Measurements from ENCODE around the gene PSMB8. TPM values are rescaled to one million over a fixed set of nuclear protein-coding genes. Genes with fewer than 3 reads are reported as not detected.

The PSMB8 gene
- total RNA-seq, 1 experiment from 2014 or later = 166 TPM

Other genes starting within 250 kb of the PSMB8 start
- gene HLA-DQA1, start 206.6 kb downstream of the PSMB8 start, total RNA-seq (2014; rRNA removed; shearing (Covaris generic); ENCODE audit: low replicate concordance) = not detected in 2 replicates
- gene HLA-DQB1, start 177.4 kb downstream of the PSMB8 start, total RNA-seq (2014; rRNA removed; shearing (Covaris generic); ENCODE audit: low replicate concordance) = not detected in 2 replicates
- not detected in 2 replicates for gene HLA-DQA2, start 102.7 kb downstream of the PSMB8 start, total RNA-seq (2014; rRNA removed; shearing (Covaris generic); ENCODE audit: low replicate concordance)
- gene HLA-DQB2, start 80.5 kb downstream of the PSMB8 start, total RNA-seq (2014; rRNA removed; shearing (Covaris generic); ENCODE audit: low replicate concordance) = not detected in 2 replicates
- gene HLA-DOB, start 27.0 kb downstream of the PSMB8 start, total RNA-seq (2014; rRNA removed; shearing (Covaris generic); ENCODE audit: low replicate concordance) = 1.8 and 8.2 TPM in 2 replicates
- gene TAP2, start 5.3 kb downstream of the PSMB8 start, total RNA-seq (2014; rRNA removed; shearing (Covaris generic); ENCODE audit: low replicate concordance) = 87.2 and 112 TPM in 2 replicates
- gene TAP1, start 9.7 kb upstream of the PSMB8 start, total RNA-seq (2014; rRNA removed; shearing (Covaris generic); ENCODE audit: low replicate concordance) = 84.9 and 115 TPM in 2 replicates
- gene PSMB9, start 10.1 kb upstream of the PSMB8 start, total RNA-seq (2014; rRNA removed; shearing (Covaris generic); ENCODE audit: low replicate concordance) = 96.5 and 106 TPM in 2 replicates
- gene HLA-DMB, start 97.0 kb upstream of the PSMB8 start, total RNA-seq (2014; rRNA removed; shearing (Covaris generic); ENCODE audit: low replicate concordance) = 0.76 and 0.79 TPM in 2 replicates
- gene HLA-DMA, start 109.0 kb upstream of the PSMB8 start, total RNA-seq (2014; rRNA removed; shearing (Covaris generic); ENCODE audit: low replicate concordance) = 16.8 and 18.9 TPM in 2 replicates
- gene BRD2, start 124.5 kb upstream of the PSMB8 start, total RNA-seq (2014; rRNA removed; shearing (Covaris generic); ENCODE audit: low replicate concordance) = 207 and 281 TPM in 2 replicates
- gene HLA-DOA, start 165.5 kb upstream of the PSMB8 start, total RNA-seq (2014; rRNA removed; shearing (Covaris generic); ENCODE audit: low replicate concordance) = not detected in 2 replicates
- 0.59 and 2.5 TPM in 2 replicates for gene HLA-DPA1, start 229.6 kb upstream of the PSMB8 start, total RNA-seq (2014; rRNA removed; shearing (Covaris generic); ENCODE audit: low replicate concordance)
- 9.2 and 54.4 TPM in 2 replicates for gene HLA-DPB1, start 231.9 kb upstream of the PSMB8 start, total RNA-seq (2014; rRNA removed; shearing (Covaris generic); ENCODE audit: low replicate concordance)

All from MG63 (cell line).